ENCODE data around the gene ZNF485. TPM values are rescaled to one million over a fixed set of nuclear protein-coding genes. Genes with fewer than 3 reads are reported as not detected.
A peak's percentile ranks its signal among the peaks of the same experiment; 100 is the strongest.

Gene ZNF485
- total and polyA plus RNA-seq, 2 donors (not counting 1 experiment from before 2014, with no cell fraction given) = 1.4 to 3.5 TPM

GRCh38 chr10:43647576-43647975 lies 41.3 kb downstream of the ZNF485 start:
- no peaks in the 10 kb centered on the region for H3K79me2 ChIP-seq (ENCODE audit: control insufficient read depth, insufficient read depth, low read length)
- DNase-seq (ENCODE audit: low read depth in 2 of 2) = no peak
- no peak overlapping the region for H2AFZ ChIP-seq (ENCODE audit: low read length)
- H3K36me3 ChIP-seq (ENCODE audit: control insufficient read depth, insufficient read depth, low read length) = peaks cover 10% of the 10 kb centered on the region
- H3K27me3 ChIP-seq (ENCODE audit: control insufficient read depth, insufficient read depth, low read length) = no peaks in the 10 kb centered on the region
- H4K20me1 ChIP-seq (ENCODE audit: control insufficient read depth, extremely low read depth, insufficient read depth, low read length) = no peaks in the 10 kb centered on the region
- TF ChIP-seq EZH2 (IDR thresholded peaks at IDR 0.05; ENCODE audit: low read length, missing control alignments) (no peak), CTCF (conservative IDR thresholded peaks at IDR 0.05 in 1 of 2, IDR thresholded peaks at IDR 0.05 in 1 of 2; ENCODE audit: low read depth in 1 of 2, low read length in 2 of 2) (no peak)
- no peak overlapping the region for H3K4me2 ChIP-seq (ENCODE audit: extremely low read depth, insufficient read depth, low read length)
- H3K9me3 ChIP-seq (ENCODE audit: control insufficient read depth, insufficient read depth, low read depth, low read length) = peaks cover 7% of the 10 kb centered on the region
- H3K9ac ChIP-seq (ENCODE audit: insufficient read depth, low read length) = no peak overlapping the region
- no peak overlapping the region for H3K27ac ChIP-seq (ENCODE audit: insufficient read depth, low read length)
- no peaks in the 10 kb centered on the region for H3K4me1 ChIP-seq (ENCODE audit: control insufficient read depth, extremely low read depth, insufficient read depth, low read length)
- H3K4me3 ChIP-seq (replicated peaks in 1 of 4; ENCODE audit: control extremely low read depth in 1 of 4, insufficient read depth in 1 of 4, low read depth in 3 of 4, low read length in 4 of 4) = peak overlapping the region in 2 of 4 experiments; percentile 71 to 82

- peak in 1 of 2 donors; percentile 36 for DNase-seq (ENCODE audit: low read depth in 2 of 2)
- Histone ChIP-seq H3K4me2 (ENCODE audit: extremely low read depth, insufficient read depth, low read length) (peak overlapping the region; percentile 77), H3K4me3 (replicated peaks in 1 of 4; ENCODE audit: control extremely low read depth in 1 of 4, insufficient read depth in 1 of 4, low read depth in 3 of 4, low read length in 4 of 4) (peak overlapping the region; percentile 52 to 82 (median 68)), H3K79me2 (ENCODE audit: control insufficient read depth, insufficient read depth, low read length) (no peaks in the 10 kb centered on the region), H2AFZ (ENCODE audit: low read length) (peak overlapping the region; percentile 33), H3K9ac (ENCODE audit: insufficient read depth, low read length) (peak overlapping the region; percentile 70), H3K9me3 (ENCODE audit: control insufficient read depth, insufficient read depth, low read depth, low read length) (peaks cover 7% of the 10 kb centered on the region), H3K27me3 (ENCODE audit: control insufficient read depth, insufficient read depth, low read length) (no peaks in the 10 kb centered on the region), H3K4me1 (ENCODE audit: control insufficient read depth, extremely low read depth, insufficient read depth, low read length) (no peaks in the 10 kb centered on the region), H3K36me3 (ENCODE audit: control insufficient read depth, insufficient read depth, low read length) (peaks cover 10% of the 10 kb centered on the region), H3K27ac (ENCODE audit: insufficient read depth, low read length) (peak overlapping the region; percentile 50), H4K20me1 (ENCODE audit: control insufficient read depth, extremely low read depth, insufficient read depth, low read length) (no peaks in the 10 kb centered on the region)
- TF ChIP-seq CTCF (conservative IDR thresholded peaks at IDR 0.05 in 1 of 2, IDR thresholded peaks at IDR 0.05 in 1 of 2; ENCODE audit: low read depth in 1 of 2, low read length in 2 of 2) = no peak
- no peak for TF ChIP-seq EZH2 (IDR thresholded peaks at IDR 0.05; ENCODE audit: low read length, missing control alignments)
These were observed 41.8 kb downstream of the ZNF485 start for GRCh38 chr10:43648095-43648397.

- H3K36me3 ChIP-seq (ENCODE audit: control insufficient read depth, insufficient read depth, low read length) = peaks cover 10% of the 10 kb centered on the region
- peak within 1 kb of the TSS; percentile 50 for H3K27ac ChIP-seq (ENCODE audit: insufficient read depth, low read length)
- H3K4me2 ChIP-seq (ENCODE audit: extremely low read depth, insufficient read depth, low read length) = peak within 1 kb of the TSS; percentile 97
- no peaks in the 10 kb centered on the region for H4K20me1 ChIP-seq (ENCODE audit: control insufficient read depth, extremely low read depth, insufficient read depth, low read length)
- TF ChIP-seq EZH2 (IDR thresholded peaks at IDR 0.05; ENCODE audit: low read length, missing control alignments) = no peak
- no peaks in the 10 kb centered on the region for H3K4me1 ChIP-seq (ENCODE audit: control insufficient read depth, extremely low read depth, insufficient read depth, low read length)
- peak within 1 kb of the TSS; percentile 99 for H2AFZ ChIP-seq (ENCODE audit: low read length)
- H3K4me3 ChIP-seq (replicated peaks in 1 of 4; ENCODE audit: control extremely low read depth in 1 of 4, insufficient read depth in 1 of 4, low read depth in 3 of 4, low read length in 4 of 4) = peak within 1 kb of the TSS; percentile 52 to 82 (median 68)
- H3K79me2 ChIP-seq (ENCODE audit: control insufficient read depth, insufficient read depth, low read length) = no peaks in the 10 kb centered on the region
- H3K9me3 ChIP-seq (ENCODE audit: control insufficient read depth, insufficient read depth, low read depth, low read length) = peaks cover 7% of the 10 kb centered on the region
- H3K27me3 ChIP-seq (ENCODE audit: control insufficient read depth, insufficient read depth, low read length) = no peaks in the 10 kb centered on the region
- H3K9ac ChIP-seq (ENCODE audit: insufficient read depth, low read length) = peak within 1 kb of the TSS; percentile 70
- peak; percentile 83 to 87 for DNase-seq (ENCODE audit: low read depth in 2 of 2)
These were observed 42.4 kb downstream of the ZNF485 start, which contains the start of gene ZNF32 for GRCh38 chr10:43648398-43649184. Gene ZNF32 (minus strand): TSS chr10:43648881. CDS start chr10:43646133, 2,748 bp downstream.

Measured in fibroblast of lung (primary cell).